ENCODE results near the gene UPK3B. TPM values are rescaled to one million over a fixed set of nuclear protein-coding genes. Genes with fewer than 3 reads are reported as not detected.
"Not testable (repeated sequence)": the region's sequence is repeated elsewhere in the genome, so short reads cannot be mapped to it uniquely, and the experiment has no call there.

Gene UPK3B
- 3.3 TPM for total RNA-seq

DNA sequence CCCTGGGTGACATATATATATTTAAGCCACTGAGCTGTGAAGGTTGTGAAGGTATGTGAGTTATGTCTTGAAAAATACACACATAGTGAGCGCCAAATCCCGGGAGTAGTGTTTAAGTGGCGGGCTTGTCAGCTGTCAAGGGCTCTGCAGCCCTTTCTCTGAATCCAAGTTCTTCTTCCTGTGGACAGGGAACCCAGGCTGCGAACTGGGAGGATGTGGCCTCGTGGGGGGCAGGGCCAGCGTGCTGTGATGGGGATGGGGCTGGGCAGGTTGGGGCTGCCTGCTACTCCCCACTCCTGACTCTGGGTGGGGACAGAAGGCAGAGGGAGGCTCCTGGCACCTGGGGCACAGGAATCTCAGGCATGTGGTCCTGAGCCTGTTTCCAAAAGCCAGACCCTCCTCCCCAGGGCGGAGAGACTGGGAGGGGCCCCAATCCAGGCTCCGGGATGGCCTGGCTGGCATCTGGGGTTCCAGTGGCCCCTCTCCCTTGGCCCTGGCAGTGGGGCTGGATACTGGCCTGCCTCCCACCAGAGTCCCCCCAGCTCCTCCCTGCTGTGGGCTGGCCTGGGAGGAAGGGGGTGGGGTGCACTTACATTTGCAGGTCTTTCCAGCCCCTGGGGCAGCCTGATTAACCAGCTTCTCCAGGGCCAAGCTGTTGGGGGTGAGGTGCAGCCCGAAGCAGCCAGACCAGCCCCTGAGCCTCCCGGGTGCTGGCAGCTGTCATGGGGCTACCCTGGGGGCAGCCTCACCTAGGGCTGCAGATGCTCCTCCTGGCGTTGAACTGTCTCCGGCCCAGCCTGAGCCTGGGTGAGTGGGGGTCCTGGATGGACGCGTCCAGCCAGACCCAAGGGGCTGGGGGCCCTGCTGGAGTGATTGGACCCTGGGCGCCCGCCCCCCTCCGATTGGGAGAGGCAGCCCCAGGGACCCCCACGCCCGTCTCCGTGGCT is at the start of gene UPK3B:
Gene UPK3B, plus strand, starts transcription at position 622 of the 947 bp plus-strand sequence. Its CDS starts 101 bp downstream, at position 723.
- no peak for DNase-seq (ENCODE audit: low spot score)

DNA sequence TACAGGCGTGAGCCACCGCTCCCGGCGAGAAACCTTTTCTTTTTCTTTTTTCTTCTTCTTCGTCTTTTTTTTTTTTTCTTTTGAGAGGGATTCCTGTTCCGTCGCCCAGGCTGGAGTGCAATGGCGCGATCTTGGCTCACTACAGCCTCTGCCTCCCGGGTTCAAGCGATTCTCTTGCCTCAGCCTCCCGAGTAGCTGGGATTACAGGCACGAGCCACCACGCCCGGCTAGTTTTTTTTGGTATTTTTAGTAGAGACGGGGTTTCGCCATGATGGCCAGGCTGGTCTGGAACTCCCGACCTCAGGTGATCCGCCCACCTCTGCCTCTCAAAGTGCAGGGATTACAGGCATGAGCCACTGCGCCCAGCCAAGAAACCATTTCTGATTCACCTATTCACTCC is 49.6 kb upstream of the UPK3B start:
- DNase-seq (ENCODE audit: low spot score): not testable (repeated sequence)

- not testable (repeated sequence) for DNase-seq (ENCODE audit: low spot score)
These were observed 48.8 kb upstream of the UPK3B start, which contains the start of gene DTX2 for GRCh38 chr7:76461464-76462101. Gene DTX2, plus strand, starts transcription at chr7:76461709. Its CDS starts 18,801 bp downstream, at chr7:76480510.

GRCh38 chr7:76462271-76462882 is 48.0 kb upstream of the UPK3B start:
- DNase-seq (ENCODE audit: low spot score): not testable (repeated sequence)

GRCh38 chr7:76464959-76465358 is 45.4 kb upstream of the UPK3B start:
- DNase-seq (ENCODE audit: low spot score): not testable (repeated sequence)

DNA sequence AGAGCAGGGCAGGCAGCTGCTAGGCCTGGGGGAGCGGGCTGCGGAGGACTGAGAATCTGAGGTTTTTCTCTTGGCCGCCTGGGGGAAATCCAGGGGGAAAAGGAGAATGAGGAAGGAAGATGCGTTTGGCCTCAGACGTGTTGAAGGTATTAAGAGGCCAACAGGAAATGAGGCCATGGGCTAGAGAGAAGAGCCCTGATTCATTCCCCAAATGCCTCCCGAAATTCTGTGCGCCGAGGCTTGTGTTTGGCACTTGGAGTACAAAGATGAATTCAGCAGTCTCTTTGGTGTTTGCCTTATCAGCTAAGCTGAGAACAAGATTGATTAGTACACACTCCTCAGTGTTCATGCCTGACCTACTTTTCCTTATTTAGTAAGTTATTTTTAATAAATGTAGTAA is 44.4 kb upstream of the UPK3B start:
- DNase-seq (ENCODE audit: low spot score): not testable (repeated sequence)

DNA sequence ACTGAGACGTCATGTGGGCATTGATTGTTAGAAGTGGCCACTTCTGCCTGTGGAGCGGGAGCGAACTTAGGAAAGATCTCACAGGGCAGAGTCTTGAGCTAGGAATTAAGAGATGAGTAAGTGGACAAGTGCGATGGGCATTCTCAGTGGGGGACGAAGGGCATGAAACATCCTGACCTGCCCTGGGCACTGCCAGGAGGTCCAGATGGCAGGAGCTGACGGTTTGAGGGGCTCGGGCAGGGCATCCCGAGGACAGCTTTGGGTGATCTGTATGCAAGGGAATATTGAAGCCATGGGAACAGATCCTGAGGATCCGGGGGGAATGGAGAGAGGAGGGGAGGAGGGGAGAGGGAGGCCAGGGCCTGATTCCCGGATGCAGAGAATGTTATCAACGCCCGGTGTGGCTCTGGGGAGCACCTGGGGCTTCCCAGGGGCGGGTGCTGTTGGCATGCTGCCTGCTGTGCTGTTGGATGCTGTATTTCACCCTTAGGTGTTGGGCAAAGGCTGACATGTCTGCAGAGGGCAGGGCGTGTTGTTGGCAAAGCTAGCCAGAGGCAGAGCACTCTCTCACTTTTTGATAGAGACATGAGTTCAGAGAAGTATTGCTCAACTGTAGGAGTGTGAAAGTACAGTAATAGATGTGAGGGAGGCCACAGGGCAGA is 42.5 kb upstream of the UPK3B start:
- peak; percentile 62 for DNase-seq (ENCODE audit: low spot score)

DNA sequence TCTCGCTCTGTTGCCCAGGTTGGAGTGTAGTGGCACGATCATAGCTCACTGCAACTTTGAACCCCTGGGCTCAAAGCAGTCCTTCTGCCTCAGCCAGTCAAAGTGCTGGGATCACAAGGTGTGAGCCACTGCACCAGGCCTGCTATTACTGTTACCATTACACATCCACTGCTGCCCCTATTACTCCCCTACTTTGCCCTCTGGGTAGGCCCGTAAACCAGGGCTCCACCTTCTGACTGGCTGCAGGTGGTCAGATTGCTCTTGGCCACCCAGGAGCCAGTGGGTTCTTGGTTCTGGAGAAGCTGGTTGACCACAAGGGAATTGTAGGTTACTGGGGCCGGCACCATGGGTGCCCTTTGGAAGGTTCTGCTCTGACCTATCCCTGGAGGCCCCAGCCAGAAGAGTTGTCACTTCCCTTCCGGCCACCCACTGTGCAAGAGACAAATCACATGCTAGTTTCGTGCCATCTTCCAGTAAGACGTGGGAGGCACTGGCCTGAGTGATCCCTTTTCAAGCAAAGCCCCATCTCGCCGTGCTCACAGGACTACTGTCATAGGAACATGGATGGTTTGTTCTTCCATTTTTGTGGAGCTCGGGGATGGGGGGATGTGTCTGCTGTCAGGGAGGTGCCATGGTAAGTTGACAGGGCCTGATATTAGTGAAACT is 38.7 kb upstream of the UPK3B start:
- not testable (repeated sequence) for DNase-seq (ENCODE audit: low spot score)

DNA sequence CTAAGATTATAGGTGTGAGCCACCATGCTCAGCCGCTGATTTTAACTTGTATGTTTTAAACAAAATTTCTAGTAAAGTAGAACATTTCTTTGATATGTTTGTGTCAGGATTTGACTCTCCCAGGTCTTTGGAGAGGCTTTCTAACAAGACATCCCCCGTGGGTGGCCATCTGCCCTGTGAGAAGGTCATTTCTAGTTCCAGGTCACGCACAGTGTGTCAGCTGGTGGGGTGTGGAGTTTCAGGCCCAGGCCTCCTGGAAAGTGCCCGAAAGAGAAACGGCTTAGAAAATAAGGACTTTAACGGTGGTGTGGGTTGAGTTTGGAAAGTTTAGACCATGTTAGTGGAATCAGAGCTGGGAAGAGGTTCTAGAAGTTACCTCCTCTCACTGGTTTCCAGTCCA is 37.3 kb upstream of the UPK3B start:
- not testable (repeated sequence) for DNase-seq (ENCODE audit: low spot score)

- DNase-seq (ENCODE audit: low spot score): not testable (repeated sequence)
These were observed 34.1 kb upstream of the UPK3B start for GRCh38 chr7:76476280-76476679.

GRCh38 chr7:76476742-76477474 is 33.4 kb upstream of the UPK3B start:
- DNase-seq (ENCODE audit: low spot score): not testable (repeated sequence)

DNA sequence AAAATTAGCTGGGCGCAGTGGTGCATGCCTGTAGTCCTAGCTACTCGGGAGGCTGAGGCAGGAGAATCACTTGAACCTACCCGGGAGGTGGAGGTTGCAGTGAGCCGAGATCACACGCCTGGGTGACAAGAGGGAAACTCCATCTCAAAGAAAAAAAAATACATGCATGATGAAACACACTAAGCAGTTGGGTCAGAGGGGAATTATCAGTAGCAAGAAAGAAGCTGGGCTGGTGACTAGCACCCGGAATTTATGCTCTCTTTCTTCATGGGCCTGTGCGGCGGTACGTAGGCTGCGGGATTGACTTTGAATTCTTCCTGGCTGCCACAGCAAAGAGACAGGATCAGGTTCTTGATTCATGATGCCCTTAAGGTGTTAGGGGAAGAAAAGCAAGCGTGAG is 30.7 kb upstream of the UPK3B start:
- not testable (repeated sequence) for DNase-seq (ENCODE audit: low spot score)

GRCh38 chr7:76480403-76481253 is 29.7 kb upstream of the UPK3B start:
- not testable (repeated sequence) for DNase-seq (ENCODE audit: low spot score)

DNA sequence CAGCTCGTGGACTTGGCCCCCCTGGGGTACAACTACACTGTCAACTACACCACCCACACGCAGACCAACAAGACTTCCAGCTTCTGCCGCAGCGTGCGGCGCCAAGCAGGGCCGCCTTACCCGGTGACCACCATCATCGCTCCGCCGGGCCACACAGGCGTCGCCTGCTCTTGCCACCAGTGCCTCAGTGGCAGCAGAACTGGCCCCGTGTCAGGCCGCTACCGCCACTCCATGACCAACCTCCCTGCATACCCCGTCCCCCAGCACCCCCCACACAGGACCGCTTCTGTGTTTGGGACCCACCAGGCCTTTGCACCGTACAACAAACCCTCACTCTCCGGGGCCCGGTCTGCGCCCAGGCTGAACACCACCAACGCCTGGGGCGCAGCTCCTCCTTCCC is 27.7 kb upstream of the UPK3B start:
- not testable (repeated sequence) for DNase-seq (ENCODE audit: low spot score)

DNA sequence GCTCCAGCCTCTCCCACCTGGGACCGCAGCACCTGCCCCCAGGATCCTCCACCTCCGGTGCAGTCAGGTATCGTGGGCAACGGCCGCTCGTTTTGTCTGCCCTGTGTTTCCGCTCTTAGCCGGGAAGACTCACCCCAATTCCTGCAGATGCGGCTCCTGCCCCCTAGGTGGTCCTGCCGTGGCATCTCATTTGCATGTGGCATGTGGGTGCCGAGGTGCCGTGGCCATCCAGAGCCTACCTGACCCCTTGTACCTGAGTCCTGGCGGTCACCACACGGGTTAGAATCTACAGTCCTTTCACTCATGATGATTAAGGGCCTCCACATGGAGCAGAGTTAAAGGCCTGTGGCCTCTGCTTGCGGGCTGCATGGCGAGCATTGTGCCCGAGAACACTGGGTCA is 27.3 kb upstream of the UPK3B start:
- not testable (repeated sequence) for DNase-seq (ENCODE audit: low spot score)

GRCh38 chr7:76484456-76484855 is 25.9 kb upstream of the UPK3B start:
- not testable (repeated sequence) for DNase-seq (ENCODE audit: low spot score)

DNA sequence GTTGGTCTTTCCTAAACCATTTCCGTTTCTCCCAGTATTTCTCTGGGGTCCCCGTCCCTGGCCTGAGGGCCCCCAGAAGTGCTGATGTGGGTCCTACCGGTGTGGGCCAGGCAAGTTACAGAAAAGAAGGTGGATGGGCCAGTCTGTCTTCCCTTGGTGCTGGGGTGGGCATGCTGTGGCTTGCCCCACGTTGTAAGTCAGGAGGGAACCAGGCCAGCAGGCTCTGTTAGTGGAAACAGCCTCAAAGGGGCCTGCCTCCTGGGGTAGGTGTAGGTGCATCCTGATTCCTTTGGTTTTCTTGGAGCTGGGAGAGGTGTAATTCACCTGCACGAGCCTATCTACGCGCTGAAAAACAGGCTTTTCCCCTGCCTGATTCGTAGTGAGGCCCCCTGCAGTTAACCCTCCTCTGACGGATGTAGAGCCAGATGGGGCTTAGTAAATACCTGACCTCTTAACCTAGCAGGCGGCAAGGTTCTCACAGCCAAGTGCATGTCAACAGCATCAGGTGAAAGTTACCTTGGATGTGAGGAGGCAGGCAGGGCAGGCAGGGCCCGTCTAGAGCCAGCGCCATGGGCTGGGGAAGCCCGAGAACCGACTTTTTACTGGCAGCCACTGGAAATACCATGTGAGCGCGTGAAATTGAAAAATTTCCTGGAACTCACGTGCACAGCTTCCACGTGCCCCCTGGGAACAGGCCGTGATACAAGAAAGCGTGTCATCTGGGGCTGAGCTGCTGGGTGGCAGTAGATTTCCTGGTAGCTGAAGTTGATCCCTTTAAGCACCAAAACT is 24.3 kb upstream of the UPK3B start:
- DNase-seq (ENCODE audit: low spot score): not testable (repeated sequence)

GRCh38 chr7:76486618-76487017 is 23.7 kb upstream of the UPK3B start:
- not testable (repeated sequence) for DNase-seq (ENCODE audit: low spot score)

DNA sequence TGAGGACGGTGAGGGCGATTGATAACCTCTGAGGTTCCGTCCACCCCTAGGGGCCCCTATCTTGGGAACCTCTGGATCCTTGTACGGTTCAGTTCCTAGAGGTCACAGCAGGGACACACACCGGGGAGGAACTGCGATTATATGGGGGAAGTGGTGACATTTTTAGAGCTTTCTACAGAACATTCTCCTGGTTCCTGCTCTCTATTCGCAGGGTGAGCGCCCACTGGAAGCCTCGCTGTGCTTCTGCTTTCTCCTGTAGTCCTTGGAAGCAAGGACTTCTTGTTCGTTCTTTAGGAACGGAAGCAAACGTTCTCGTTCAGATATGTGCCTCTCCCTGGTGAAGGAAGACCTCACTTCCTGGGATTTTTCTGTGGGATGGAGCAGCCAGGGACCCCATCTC is 22.4 kb upstream of the UPK3B start:
- DNase-seq (ENCODE audit: low spot score): not testable (repeated sequence)

All from mucosa of gallbladder (tissue), 1 donor.